Measurements from ENCODE around the gene CPED1. TPM values are rescaled to one million over a fixed set of nuclear protein-coding genes. Genes with fewer than 3 reads are reported as not detected.

Gene CPED1
- total RNA-seq, 2 donors from 2014 or later = 4.0 to 15.9 TPM

DNA sequence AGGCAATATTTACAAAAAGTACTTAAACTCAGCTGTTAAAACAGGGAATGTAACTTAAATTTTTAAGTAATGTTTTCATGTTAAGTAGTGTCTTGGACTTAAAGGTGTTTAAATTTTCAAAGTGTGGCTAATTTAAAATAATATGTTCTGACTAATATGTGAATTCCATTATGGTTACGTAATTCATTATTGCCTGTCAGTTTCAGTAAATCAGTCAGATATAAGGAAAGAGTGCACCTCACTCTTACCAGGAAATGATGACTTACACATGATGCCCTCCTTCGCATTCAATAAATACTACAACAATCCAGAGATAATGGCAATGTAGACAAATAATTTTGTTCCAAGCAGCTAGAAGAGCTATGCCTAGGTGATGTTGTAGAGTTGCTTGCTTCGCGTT, 271.3 kb downstream of the CPED1 start:
- Histone ChIP-seq H3K4me1 (no peaks in the 10 kb centered on the region), H3K4me3 (no peak overlapping the region), H3K27ac (no peak overlapping the region), H3K27me3 (no peaks in the 10 kb centered on the region), H3K9me3 (no peaks in the 10 kb centered on the region), H3K36me3 (no peaks in the 10 kb centered on the region), H3K9ac (ENCODE audit: low read depth in 2 of 2, low read length in 2 of 2) (no peak overlapping the region)
- TF ChIP-seq, protein P1, sequence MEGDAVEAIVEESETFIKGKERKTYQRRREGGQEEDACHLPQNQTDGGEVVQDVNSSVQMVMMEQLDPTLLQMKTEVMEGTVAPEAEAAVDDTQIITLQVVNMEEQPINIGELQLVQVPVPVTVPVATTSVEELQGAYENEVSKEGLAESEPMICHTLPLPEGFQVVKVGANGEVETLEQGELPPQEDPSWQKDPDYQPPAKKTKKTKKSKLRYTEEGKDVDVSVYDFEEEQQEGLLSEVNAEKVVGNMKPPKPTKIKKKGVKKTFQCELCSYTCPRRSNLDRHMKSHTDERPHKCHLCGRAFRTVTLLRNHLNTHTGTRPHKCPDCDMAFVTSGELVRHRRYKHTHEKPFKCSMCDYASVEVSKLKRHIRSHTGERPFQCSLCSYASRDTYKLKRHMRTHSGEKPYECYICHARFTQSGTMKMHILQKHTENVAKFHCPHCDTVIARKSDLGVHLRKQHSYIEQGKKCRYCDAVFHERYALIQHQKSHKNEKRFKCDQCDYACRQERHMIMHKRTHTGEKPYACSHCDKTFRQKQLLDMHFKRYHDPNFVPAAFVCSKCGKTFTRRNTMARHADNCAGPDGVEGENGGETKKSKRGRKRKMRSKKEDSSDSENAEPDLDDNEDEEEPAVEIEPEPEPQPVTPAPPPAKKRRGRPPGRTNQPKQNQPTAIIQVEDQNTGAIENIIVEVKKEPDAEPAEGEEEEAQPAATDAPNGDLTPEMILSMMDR (IDR thresholded peaks at IDR 0.05) = no peak
- intact Hi-C loops (cut with DNase I) = no loop called here
- DNase-seq = no peak

DNA sequence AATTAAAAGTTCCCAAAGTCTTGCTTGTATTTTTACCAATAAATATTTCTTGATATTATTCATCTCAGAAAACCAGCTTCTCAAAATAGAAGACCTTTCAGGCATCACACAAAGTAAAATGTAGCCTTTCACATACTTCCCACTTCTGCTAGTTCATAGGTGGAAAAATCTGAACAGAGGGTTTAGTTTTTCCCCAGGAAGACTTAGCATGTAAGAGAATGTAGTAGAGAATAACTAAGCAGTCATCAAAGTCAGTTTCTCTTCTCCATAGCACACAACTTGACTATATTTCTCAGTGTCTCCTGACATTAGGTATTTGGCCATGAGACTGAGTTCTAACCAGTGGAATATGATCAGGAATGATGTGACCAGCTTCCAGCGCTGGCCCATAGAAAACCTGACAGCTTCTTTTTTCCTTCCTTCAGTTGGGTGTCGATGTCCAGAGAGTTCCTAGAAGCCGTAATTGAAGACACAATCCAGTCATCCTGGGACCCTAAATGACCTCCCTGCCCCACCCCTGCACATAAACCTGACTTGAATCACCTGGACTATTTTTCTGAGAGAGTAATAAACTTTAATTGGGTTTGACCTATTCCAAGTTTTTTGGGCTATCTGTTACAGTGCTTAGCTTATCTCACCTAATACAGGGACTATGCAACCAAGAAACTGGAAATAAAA, 272.8 kb downstream of the CPED1 start:
- Histone ChIP-seq H3K4me3 (no peak overlapping the region), H3K4me1 (no peaks in the 10 kb centered on the region), H3K9ac (ENCODE audit: low read depth in 2 of 2, low read length in 2 of 2) (no peak overlapping the region), H3K27me3 (no peaks in the 10 kb centered on the region), H3K36me3 (no peaks in the 10 kb centered on the region), H3K27ac (no peak overlapping the region), H3K9me3 (no peaks in the 10 kb centered on the region)
- no peak for DNase-seq
- intact Hi-C loops (cut with DNase I) = no loop called here
- TF ChIP-seq, protein P1 (IDR thresholded peaks at IDR 0.05) = no peak

DNA sequence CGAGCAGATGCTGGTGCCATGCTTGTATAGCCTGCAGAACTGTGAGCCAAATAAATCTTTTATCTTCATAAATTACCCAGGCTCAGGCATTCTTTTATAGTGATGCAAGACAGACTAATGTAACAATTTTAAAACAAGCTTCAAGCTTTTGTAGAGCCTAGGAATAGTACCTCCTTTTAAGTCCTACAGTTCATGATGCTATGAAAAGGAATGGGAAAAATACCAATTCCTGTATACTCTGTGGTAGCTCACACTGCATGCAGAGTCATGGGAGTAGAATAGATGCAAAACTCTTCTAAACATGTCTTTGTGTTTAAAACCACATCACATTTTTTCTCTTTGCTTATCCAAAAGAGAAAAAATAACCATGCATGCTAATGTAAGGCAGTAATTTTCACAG, 273.7 kb downstream of the CPED1 start:
- Histone ChIP-seq H3K27me3 (no peaks in the 10 kb centered on the region), H3K9ac (ENCODE audit: low read depth in 2 of 2, low read length in 2 of 2) (no peak overlapping the region), H3K4me1 (no peaks in the 10 kb centered on the region), H3K27ac (no peak overlapping the region), H3K36me3 (no peaks in the 10 kb centered on the region), H3K9me3 (no peaks in the 10 kb centered on the region), H3K4me3 (no peak overlapping the region)
- DNase-seq = no peak
- intact Hi-C loops (cut with DNase I) = no loop called here
- TF ChIP-seq, protein P1 (IDR thresholded peaks at IDR 0.05) = no peak

DNA sequence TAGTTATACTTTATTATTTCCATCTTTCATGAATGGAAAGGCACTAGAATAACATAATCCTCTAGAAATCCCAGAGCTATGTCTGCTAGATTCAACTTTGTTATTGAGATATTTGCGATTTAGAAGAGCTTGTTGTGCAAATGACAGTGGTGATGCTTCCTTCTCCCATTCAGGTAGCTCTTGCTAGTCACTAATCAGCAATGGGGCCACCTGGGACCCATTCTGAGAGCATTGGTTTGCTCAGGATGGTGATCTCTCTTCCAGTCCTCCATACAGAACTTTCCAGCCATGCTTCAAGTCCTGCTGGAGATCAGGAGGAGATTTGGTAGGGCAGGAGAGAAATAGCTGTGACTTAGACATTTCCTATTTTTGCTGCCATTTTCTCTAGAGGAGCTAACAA, 274.5 kb downstream of the CPED1 start:
- intact Hi-C loops (cut with DNase I) = no loop called here
- Histone ChIP-seq H3K4me1 (no peaks in the 10 kb centered on the region), H3K27ac (no peak overlapping the region), H3K4me3 (no peak overlapping the region), H3K9me3 (no peaks in the 10 kb centered on the region), H3K27me3 (no peaks in the 10 kb centered on the region), H3K9ac (ENCODE audit: low read depth in 2 of 2, low read length in 2 of 2) (no peak overlapping the region), H3K36me3 (no peaks in the 10 kb centered on the region)
- TF ChIP-seq, protein P1 (IDR thresholded peaks at IDR 0.05) = no peak
- no peak for DNase-seq

DNA sequence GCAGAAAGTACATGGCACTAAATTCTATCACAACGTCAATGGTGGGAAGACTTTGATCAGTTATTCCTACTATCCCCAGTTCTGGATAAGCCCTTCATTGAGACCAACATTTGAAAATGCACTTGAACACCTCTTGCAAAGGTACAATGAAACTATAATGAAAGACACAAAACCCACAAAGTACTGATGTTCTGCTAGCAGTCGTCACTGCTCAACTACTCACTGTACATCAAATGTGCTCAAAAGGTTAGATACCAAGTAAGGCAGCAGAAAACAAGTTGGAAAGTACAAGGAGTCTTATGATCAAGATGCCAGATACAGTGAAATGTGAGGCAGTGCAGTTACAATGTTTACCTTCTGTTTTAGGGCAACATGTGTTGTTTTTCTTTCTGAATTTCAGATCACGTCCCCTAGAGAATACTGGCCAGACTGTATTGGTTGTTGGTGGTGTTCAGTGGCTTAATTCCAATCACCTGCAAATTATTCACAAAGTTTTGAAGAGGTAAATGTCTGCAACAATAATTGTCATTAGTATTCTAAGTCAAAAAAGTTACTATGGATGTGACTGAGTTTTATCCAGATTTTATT, 277.9 kb downstream of the CPED1 start:
- no peak overlapping the region for H3K4me3 ChIP-seq
- no peak for DNase-seq
- H3K9me3 ChIP-seq = no peaks in the 10 kb centered on the region
- H3K36me3 ChIP-seq = no peaks in the 10 kb centered on the region
- intact Hi-C loops (cut with DNase I) = no loop called here
- H3K27me3 ChIP-seq = no peaks in the 10 kb centered on the region
- H3K9ac ChIP-seq (ENCODE audit: low read depth in 2 of 2, low read length in 2 of 2) = no peak overlapping the region
- no peak overlapping the region for H3K27ac ChIP-seq
- TF ChIP-seq, protein P1 (IDR thresholded peaks at IDR 0.05) = no peak
- H3K4me1 ChIP-seq = no peaks in the 10 kb centered on the region

Data from colonic mucosa (tissue), 4 donors.